ENCODE measurements around the gene PTPRG. TPM values are rescaled to one million over a fixed set of nuclear protein-coding genes. Genes with fewer than 3 reads are reported as not detected.

Gene PTPRG
- total RNA-seq, 2 experiments from 2014 or later, result not detected

GRCh38 chr3:61674596-61674995 is 113.2 kb downstream of the PTPRG start:
- no peaks in the 10 kb centered on the region for H3K27me3 Mint-ChIP-seq (ENCODE audit: low read depth)
- CTCF ChIA-PET, result no interaction called here
- no peak for DNase-seq
- no peak overlapping the region for H3K4me3 Mint-ChIP-seq
- H3K9me3 Mint-ChIP-seq (ENCODE audit: insufficient read depth), result peaks cover 5% of the 10 kb centered on the region
- POLR2A ChIA-PET, result no interaction called here
- no peak for ATAC-seq
- H3K4me1 Mint-ChIP-seq (ENCODE audit: low read depth), result no peaks in the 10 kb centered on the region
- no peak overlapping the region for H3K27ac Mint-ChIP-seq
- H3K36me3 Mint-ChIP-seq (ENCODE audit: low read depth), result peaks cover 2% of the 10 kb centered on the region

GRCh38 chr3:61679026-61679425 is 117.7 kb downstream of the PTPRG start:
- H3K36me3 Mint-ChIP-seq (ENCODE audit: low read depth), result no peaks in the 10 kb centered on the region
- no peak overlapping the region for H3K27ac Mint-ChIP-seq
- DNase-seq (no peak), ATAC-seq (no peak)
- no peaks in the 10 kb centered on the region for H3K4me1 Mint-ChIP-seq (ENCODE audit: low read depth)
- CTCF ChIA-PET, result no interaction called here
- POLR2A ChIA-PET, result no interaction called here
- H3K4me3 Mint-ChIP-seq, result no peak overlapping the region
- no peaks in the 10 kb centered on the region for H3K27me3 Mint-ChIP-seq (ENCODE audit: low read depth)
- H3K9me3 Mint-ChIP-seq (ENCODE audit: insufficient read depth), result no peaks in the 10 kb centered on the region

- Mint-ChIP-seq H3K4me3 (no peak overlapping the region), H3K27me3 (ENCODE audit: low read depth) (no peaks in the 10 kb centered on the region), H3K9me3 (ENCODE audit: insufficient read depth) (no peaks in the 10 kb centered on the region), H3K27ac (no peak overlapping the region), H3K36me3 (ENCODE audit: low read depth) (no peaks in the 10 kb centered on the region), H3K4me1 (ENCODE audit: low read depth) (no peaks in the 10 kb centered on the region)
- DNase-seq, result no peak
- ChIA-PET POLR2A (no interaction called here), CTCF (no interaction called here)
- no peak for ATAC-seq
These were observed 119.2 kb downstream of the PTPRG start for GRCh38 chr3:61680617-61681016.

GRCh38 chr3:61681636-61682035 is 120.3 kb downstream of the PTPRG start:
- no peaks in the 10 kb centered on the region for H3K27me3 Mint-ChIP-seq (ENCODE audit: low read depth)
- DNase-seq, result no peak
- H3K36me3 Mint-ChIP-seq (ENCODE audit: low read depth), result no peaks in the 10 kb centered on the region
- ATAC-seq, result no peak
- POLR2A ChIA-PET, result interaction anchor here (0.6 kb wide), 1 partner anchor 453 kb away, joined by 3 read pairs; no protein-coding TSS in a partner anchor
- H3K4me3 Mint-ChIP-seq, result no peak overlapping the region
- H3K4me1 Mint-ChIP-seq (ENCODE audit: low read depth), result no peaks in the 10 kb centered on the region
- H3K27ac Mint-ChIP-seq, result no peak overlapping the region
- CTCF ChIA-PET, result no interaction called here
- H3K9me3 Mint-ChIP-seq (ENCODE audit: insufficient read depth), result no peaks in the 10 kb centered on the region

- no peaks in the 10 kb centered on the region for H3K4me1 Mint-ChIP-seq (ENCODE audit: low read depth)
- H3K4me3 Mint-ChIP-seq, result no peak overlapping the region
- CTCF ChIA-PET, result no interaction called here
- H3K9me3 Mint-ChIP-seq (ENCODE audit: insufficient read depth), result no peaks in the 10 kb centered on the region
- DNase-seq (no peak), ATAC-seq (no peak)
- no peak overlapping the region for H3K27ac Mint-ChIP-seq
- no peaks in the 10 kb centered on the region for H3K36me3 Mint-ChIP-seq (ENCODE audit: low read depth)
- POLR2A ChIA-PET, result no interaction called here
- no peaks in the 10 kb centered on the region for H3K27me3 Mint-ChIP-seq (ENCODE audit: low read depth)
These were observed 121.5 kb downstream of the PTPRG start for GRCh38 chr3:61682671-61683548.

- ChIA-PET CTCF (no interaction called here), POLR2A (no interaction called here)
- Mint-ChIP-seq H3K27me3 (ENCODE audit: low read depth) (no peaks in the 10 kb centered on the region), H3K36me3 (ENCODE audit: low read depth) (no peaks in the 10 kb centered on the region), H3K9me3 (ENCODE audit: insufficient read depth) (no peaks in the 10 kb centered on the region), H3K4me1 (ENCODE audit: low read depth) (no peaks in the 10 kb centered on the region), H3K4me3 (no peak overlapping the region), H3K27ac (no peak overlapping the region)
- DNase-seq, result no peak
- ATAC-seq, result no peak
These were observed 122.3 kb downstream of the PTPRG start for GRCh38 chr3:61683549-61684236.

GRCh38 chr3:61684386-61684785 is 123.0 kb downstream of the PTPRG start:
- no peak overlapping the region for H3K27ac Mint-ChIP-seq
- no peak for DNase-seq
- no peak for ATAC-seq
- H3K4me3 Mint-ChIP-seq, result no peak overlapping the region
- H3K36me3 Mint-ChIP-seq (ENCODE audit: low read depth), result no peaks in the 10 kb centered on the region
- POLR2A ChIA-PET, result no interaction called here
- CTCF ChIA-PET, result no interaction called here
- H3K4me1 Mint-ChIP-seq (ENCODE audit: low read depth), result no peaks in the 10 kb centered on the region
- no peaks in the 10 kb centered on the region for H3K27me3 Mint-ChIP-seq (ENCODE audit: low read depth)
- no peaks in the 10 kb centered on the region for H3K9me3 Mint-ChIP-seq (ENCODE audit: insufficient read depth)

GRCh38 chr3:61685755-61686154 is 124.4 kb downstream of the PTPRG start:
- ChIA-PET CTCF (no interaction called here), POLR2A (no interaction called here)
- Mint-ChIP-seq H3K4me3 (no peak overlapping the region), H3K27ac (no peak overlapping the region), H3K4me1 (ENCODE audit: low read depth) (no peaks in the 10 kb centered on the region), H3K36me3 (ENCODE audit: low read depth) (no peaks in the 10 kb centered on the region), H3K27me3 (ENCODE audit: low read depth) (no peaks in the 10 kb centered on the region), H3K9me3 (ENCODE audit: insufficient read depth) (no peaks in the 10 kb centered on the region)
- no peak for ATAC-seq
- DNase-seq, result no peak

GRCh38 chr3:61686228-61686648 is 124.9 kb downstream of the PTPRG start:
- no peak for DNase-seq
- no peak overlapping the region for H3K4me3 Mint-ChIP-seq
- ChIA-PET POLR2A (no interaction called here), CTCF (no interaction called here)
- H3K36me3 Mint-ChIP-seq (ENCODE audit: low read depth), result no peaks in the 10 kb centered on the region
- no peaks in the 10 kb centered on the region for H3K4me1 Mint-ChIP-seq (ENCODE audit: low read depth)
- H3K27me3 Mint-ChIP-seq (ENCODE audit: low read depth), result no peaks in the 10 kb centered on the region
- no peaks in the 10 kb centered on the region for H3K9me3 Mint-ChIP-seq (ENCODE audit: insufficient read depth)
- ATAC-seq, result no peak
- H3K27ac Mint-ChIP-seq, result no peak overlapping the region

GRCh38 chr3:61687206-61687605 is 125.8 kb downstream of the PTPRG start:
- Mint-ChIP-seq H3K4me1 (ENCODE audit: low read depth) (no peaks in the 10 kb centered on the region), H3K27me3 (ENCODE audit: low read depth) (no peaks in the 10 kb centered on the region), H3K4me3 (no peak overlapping the region), H3K27ac (no peak overlapping the region), H3K36me3 (ENCODE audit: low read depth) (no peaks in the 10 kb centered on the region), H3K9me3 (ENCODE audit: insufficient read depth) (no peaks in the 10 kb centered on the region)
- DNase-seq, result no peak
- POLR2A ChIA-PET, result no interaction called here
- CTCF ChIA-PET, result no interaction called here
- ATAC-seq, result no peak

- H3K27ac Mint-ChIP-seq, result no peak overlapping the region
These were observed 126.4 kb downstream of the PTPRG start for GRCh38 chr3:61687663-61688306.

GRCh38 chr3:61688307-61688984 is 127.1 kb downstream of the PTPRG start:
- H3K27ac Mint-ChIP-seq, result no peak overlapping the region
- ATAC-seq, result no peak
- H3K9me3 Mint-ChIP-seq (ENCODE audit: insufficient read depth), result no peaks in the 10 kb centered on the region
- no peaks in the 10 kb centered on the region for H3K27me3 Mint-ChIP-seq (ENCODE audit: low read depth)
- CTCF ChIA-PET, result no interaction called here
- H3K4me1 Mint-ChIP-seq (ENCODE audit: low read depth), result no peaks in the 10 kb centered on the region
- no peaks in the 10 kb centered on the region for H3K36me3 Mint-ChIP-seq (ENCODE audit: low read depth)
- H3K4me3 Mint-ChIP-seq, result no peak overlapping the region
- POLR2A ChIA-PET, result no interaction called here
- no peak for DNase-seq

More at GRCh38 chr3:61687663-61688306, 126.4 kb downstream of the PTPRG start:
- no peak for ATAC-seq
- CTCF ChIA-PET, result no interaction called here
- H3K9me3 Mint-ChIP-seq (ENCODE audit: insufficient read depth), result no peaks in the 10 kb centered on the region
- H3K4me1 Mint-ChIP-seq (ENCODE audit: low read depth), result no peaks in the 10 kb centered on the region
- no peak for DNase-seq
- no peaks in the 10 kb centered on the region for H3K36me3 Mint-ChIP-seq (ENCODE audit: low read depth)
- POLR2A ChIA-PET, result no interaction called here
- no peaks in the 10 kb centered on the region for H3K27me3 Mint-ChIP-seq (ENCODE audit: low read depth)
- H3K4me3 Mint-ChIP-seq, result no peak overlapping the region

Data from activated CD8-positive, alpha-beta T cell treated with anti-CD3 and anti-CD28 coated beads, Interleukin-2, amount 10 ng/mL, durations not matched to agents 7 days and 5 days (primary cell).